Spleen (tissue), 11 donors: ENCODE data around the gene RTL5. TPM values are rescaled to one million over a fixed set of nuclear protein-coding genes. Genes with fewer than 3 reads are reported as not detected.

Experiments
- DNase-seq: peaks from one replicate; pipeline ENCODE4 v3.0.0-alpha.2; 2020
- H3K27ac ChIP-seq, 8 donors: fragments of 200-600 bp; sonication (generic) in 7 of 8; 1 replicate in 4 of 8; 2 replicates in 4 of 8; pipeline versions ENCODE4 v1.5.0 to v1.8.0; 2016 to 2021; ENCODE audit warnings: inconsistent platforms in 4 of 8, mild to moderate bottlenecking in 4 of 8, moderate library complexity in 1 of 8
- H3K27me3 ChIP-seq, 7 donors: fragments of 200-600 bp; sonication (generic) in 6 of 7; replicated peaks in 1 of 7; 1 replicate in 4 of 7; 2 replicates in 3 of 7; pipeline versions ENCODE4 v1.5.0 to v1.8.0; 2016 to 2021; ENCODE audit warnings: inconsistent platforms in 3 of 7, mild to moderate bottlenecking in 1 of 7
- H3K36me3 ChIP-seq, 6 donors: fragments of 200-600 bp; sonication (generic) in 5 of 6; 1 replicate in 4 of 6; 2 replicates in 2 of 6; pipeline versions ENCODE4 v1.5.0 to v1.8.0; 2016 to 2021; ENCODE audit warnings: inconsistent platforms in 2 of 6
- H3K4me1 ChIP-seq, 6 donors: fragments of 200-600 bp; sonication (generic) in 5 of 6; 1 replicate in 3 of 6; 2 replicates in 3 of 6; pipeline versions ENCODE4 v1.5.0 to v1.8.0; 2016 to 2021; ENCODE audit warnings: inconsistent platforms in 3 of 6
- H3K4me3 ChIP-seq, 8 donors: fragments of 200-600 bp; sonication (generic) in 7 of 8; 1 replicate in 4 of 8; 2 replicates in 4 of 8; pipeline versions ENCODE4 v1.5.0 to v1.8.0; 2016 to 2021; ENCODE audit warnings: inconsistent platforms in 4 of 8, mild to moderate bottlenecking in 4 of 8, moderate library complexity in 2 of 8
- H3K9me3 ChIP-seq, 8 donors: fragments of 200-600 bp; sonication (generic) in 7 of 8; 1 replicate in 4 of 8; 2 replicates in 4 of 8; pipeline versions ENCODE4 v1.5.0 to v1.8.0; 2016 to 2021; ENCODE audit warnings: inconsistent platforms in 4 of 8
- POLR2A ChIP-seq, 3 donors: fragments of 450-650 bp; IDR thresholded peaks; one replicate each; pipeline ENCODE4 v1.5.1; 2017; ENCODE audit warnings: antibody characterized with exemption in 3 of 3, mild to moderate bottlenecking in 1 of 3
- POLR2AphosphoS5 ChIP-seq, 3 donors: sonication (generic); formaldehyde crosslinking; IDR thresholded peaks; one replicate each; pipeline ENCODE4 v1.5.1; 2017; ENCODE audit warnings: antibody characterized with exemption in 3 of 3
- WGBS, 5 donors: extraction: QIAGEN DNeasy Blood & Tissue Kit in 3 of 5; methylation state at CpG; one replicate each; pipeline versions ENCODE4 v1.1.5 to v1.1.7; 2013 to 2018; 5-methylcytosine and 5-hydroxymethylcytosine counted together
- intact Hi-C: fragments of 100-400 bp; cut with DNase I; formaldehyde crosslinking; loops from one replicate; pipeline ENCODE4 v1.15.0; 2023; ENCODE audit warnings: low total_unique reads
- polyA plus RNA-seq, 3 donors: library from polyadenylated mRNA; stranded (reverse); fragments of 200-250 nt; gene quantifications; one replicate each; pipeline ENCODE4 v1.2.1, GENCODE V29; 2013
- total RNA-seq, 7 donors: library from RNA; depleted of rRNA in 3 of 7; stranded (reverse); fragments of >200 nt in 3 of 7; fragmentation: NEBNext Ultra II Directional in 4 of 7; extraction: Animal tissue kit (Norgen Biotek cat#: 25700) in 4 of 7; gene quantifications; one replicate each; pipeline versions ENCODE4 v1.1.0 to v1.2.1, GENCODE V29; 2016 to 2021
- TF ChIP-seq, protein P1 (sequence below), 11 experiments: fragments of 200-600 bp in 7 of 11; fragments of 450-650 bp in 4 of 11; sonication (generic) in 4 of 11; IDR thresholded peaks in 8 of 11; conservative IDR thresholded peaks in 3 of 11; 1 replicate in 7 of 11; 2 replicates in 4 of 11; pipeline versions ENCODE4 v1.4.0 to v1.8.0; 2016 to 2021; ENCODE audit warnings: antibody characterized with exemption in 11 of 11, inconsistent platforms in 4 of 11, mild to moderate bottlenecking in 1 of 11
- donor health status: healthy with polysubstance abuse.
- donor health status: DM: no; HTN: no; CAD: no; lungs with moderate emphysema.
- donor health status: DM: no; HTN: no; CAD: no.
- donor health status: Bipolar disorder and iron deficiency.
- donor health status: healthy.
- donor health status: DM: no; HTN: no; CAD: no.
- donor health status: DM: yes; HTN: yes; CAD: no.

Gene RTL5
- total and polyA plus RNA-seq, 10 donors = 0.46 to 5.9 (median 3.5) TPM

DNA sequence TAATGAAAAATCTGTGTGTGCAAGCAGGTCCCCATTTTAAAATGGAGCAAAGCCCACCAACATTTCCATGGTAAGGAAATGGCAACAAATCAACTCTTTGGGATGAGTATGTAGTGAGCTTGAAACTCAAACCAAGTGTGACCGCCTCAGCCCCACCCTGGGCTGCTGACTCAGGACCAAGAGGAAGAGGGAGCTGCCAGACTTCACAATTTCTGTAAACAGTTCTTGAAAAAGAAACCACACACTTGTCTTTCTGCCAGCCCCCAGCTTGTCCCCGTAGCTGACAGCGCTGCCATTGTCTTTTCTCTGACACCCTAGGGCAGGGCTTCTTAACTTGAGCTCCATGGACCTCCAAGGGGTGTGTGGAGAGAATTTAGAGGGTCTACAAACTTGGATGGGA is 10.3 kb downstream of the RTL5 start:
- intact Hi-C loops = no loop called here
- Histone ChIP-seq H3K36me3 (no peaks in the 10 kb centered on the region), H3K27me3 (peaks cover 0 to 25% (median 0%) of the 10 kb centered on the region in 7 donors), H3K9me3 (no peaks in the 10 kb centered on the region), H3K4me3 (peak overlapping the region in 1 of 8 donors; percentile 35), H3K4me1 (peaks cover 0 to 61% (median 40%) of the 10 kb centered on the region in 6 donors), H3K27ac (peak overlapping the region in 7 of 8 donors; percentile 56 to 88 (median 76))
- peak; percentile 86 for DNase-seq
- WGBS, 5 donors = 1 to 13% (median 5%) methylated on average over 3 of the region's 3 CpGs
- TF ChIP-seq POLR2AphosphoS5 (IDR thresholded peaks at IDR 0.05) (peak in 1 of 3 donors; percentile 54), POLR2A (IDR thresholded peaks at IDR 0.05) (no peak)

DNA sequence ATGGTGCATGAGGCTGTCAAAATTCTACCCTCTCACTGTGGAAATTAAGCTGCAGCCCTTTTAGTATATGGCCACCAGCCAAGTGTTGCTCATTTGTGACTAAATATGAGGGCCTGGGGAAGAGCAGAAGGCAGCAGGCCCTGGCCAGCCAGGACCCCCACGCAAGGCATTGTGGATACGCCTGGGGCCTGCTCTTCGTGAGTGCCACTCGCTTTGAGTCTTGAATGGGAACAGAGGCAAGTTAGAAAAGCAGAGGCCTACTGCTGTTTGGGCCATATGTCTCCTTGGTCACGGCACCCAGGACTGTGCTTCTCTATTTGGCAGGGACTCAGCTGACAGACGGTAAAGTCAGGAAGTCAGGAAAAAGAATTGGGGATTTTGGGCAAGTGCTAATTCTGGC is 10.9 kb downstream of the RTL5 start:
- peaks cover 0 to 56% (median 35%) of the 10 kb centered on the region in 6 donors for H3K4me1 ChIP-seq
- intact Hi-C loops = no loop called here
- 62 to 73% (median 67%) methylated on average over 6 of the region's 6 CpGs for WGBS, 5 donors
- DNase-seq = no peak
- peaks cover 0 to 21% (median 0%) of the 10 kb centered on the region in 7 donors for H3K27me3 ChIP-seq
- peak overlapping the region in 1 of 8 donors; percentile 35 for H3K4me3 ChIP-seq
- peak overlapping the region in 7 of 8 donors; percentile 56 to 88 (median 76) for H3K27ac ChIP-seq
- H3K36me3 ChIP-seq = no peaks in the 10 kb centered on the region
- TF ChIP-seq POLR2AphosphoS5 (IDR thresholded peaks at IDR 0.05) (no peak), POLR2A (IDR thresholded peaks at IDR 0.05) (no peak)
- TF ChIP-seq, protein P1, sequence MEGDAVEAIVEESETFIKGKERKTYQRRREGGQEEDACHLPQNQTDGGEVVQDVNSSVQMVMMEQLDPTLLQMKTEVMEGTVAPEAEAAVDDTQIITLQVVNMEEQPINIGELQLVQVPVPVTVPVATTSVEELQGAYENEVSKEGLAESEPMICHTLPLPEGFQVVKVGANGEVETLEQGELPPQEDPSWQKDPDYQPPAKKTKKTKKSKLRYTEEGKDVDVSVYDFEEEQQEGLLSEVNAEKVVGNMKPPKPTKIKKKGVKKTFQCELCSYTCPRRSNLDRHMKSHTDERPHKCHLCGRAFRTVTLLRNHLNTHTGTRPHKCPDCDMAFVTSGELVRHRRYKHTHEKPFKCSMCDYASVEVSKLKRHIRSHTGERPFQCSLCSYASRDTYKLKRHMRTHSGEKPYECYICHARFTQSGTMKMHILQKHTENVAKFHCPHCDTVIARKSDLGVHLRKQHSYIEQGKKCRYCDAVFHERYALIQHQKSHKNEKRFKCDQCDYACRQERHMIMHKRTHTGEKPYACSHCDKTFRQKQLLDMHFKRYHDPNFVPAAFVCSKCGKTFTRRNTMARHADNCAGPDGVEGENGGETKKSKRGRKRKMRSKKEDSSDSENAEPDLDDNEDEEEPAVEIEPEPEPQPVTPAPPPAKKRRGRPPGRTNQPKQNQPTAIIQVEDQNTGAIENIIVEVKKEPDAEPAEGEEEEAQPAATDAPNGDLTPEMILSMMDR (IDR thresholded peaks at IDR 0.05 in 8 of 11, conservative IDR thresholded peaks at IDR 0.05 in 3 of 11) = no peak
- no peaks in the 10 kb centered on the region for H3K9me3 ChIP-seq

DNA sequence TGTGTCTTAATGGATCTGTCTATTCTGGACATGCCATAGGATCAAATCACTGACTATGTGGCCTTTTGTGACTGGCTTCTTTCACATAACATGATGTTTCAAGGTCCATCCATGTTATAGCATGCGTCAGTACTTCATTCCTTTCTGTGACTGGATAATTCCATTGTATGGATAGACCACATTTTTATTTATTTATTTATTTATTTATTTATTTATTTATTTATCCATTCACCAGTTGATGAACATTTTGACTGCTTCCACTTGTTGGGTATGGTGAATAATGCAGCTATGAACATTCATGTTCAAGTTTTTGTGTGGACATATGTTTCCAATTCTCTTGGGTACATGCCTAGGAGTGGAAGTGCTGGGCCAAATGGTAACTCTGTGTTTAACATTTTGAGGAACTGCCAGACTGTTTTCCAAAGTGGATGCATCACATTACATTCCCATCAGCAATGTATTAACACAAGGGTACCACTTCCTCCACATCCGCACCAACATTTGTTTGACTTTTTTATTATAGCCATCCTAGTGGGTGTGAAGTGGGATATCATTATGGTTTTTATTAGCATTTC is 14.0 kb downstream of the RTL5 start:
- intact Hi-C loops = no loop called here
- Histone ChIP-seq H3K27me3 (peaks cover 0 to 16% (median 0%) of the 10 kb centered on the region in 7 donors), H3K4me1 (peaks cover 0 to 34% (median 13%) of the 10 kb centered on the region in 6 donors), H3K27ac (no peak overlapping the region), H3K9me3 (no peaks in the 10 kb centered on the region), H3K4me3 (no peak overlapping the region), H3K36me3 (no peaks in the 10 kb centered on the region)
- no peak for DNase-seq
- 88 to 100% (median 95%) methylated on average over 2 of the region's 2 CpGs for WGBS, 5 donors
- TF ChIP-seq POLR2A (IDR thresholded peaks at IDR 0.05) = no peak

DNA sequence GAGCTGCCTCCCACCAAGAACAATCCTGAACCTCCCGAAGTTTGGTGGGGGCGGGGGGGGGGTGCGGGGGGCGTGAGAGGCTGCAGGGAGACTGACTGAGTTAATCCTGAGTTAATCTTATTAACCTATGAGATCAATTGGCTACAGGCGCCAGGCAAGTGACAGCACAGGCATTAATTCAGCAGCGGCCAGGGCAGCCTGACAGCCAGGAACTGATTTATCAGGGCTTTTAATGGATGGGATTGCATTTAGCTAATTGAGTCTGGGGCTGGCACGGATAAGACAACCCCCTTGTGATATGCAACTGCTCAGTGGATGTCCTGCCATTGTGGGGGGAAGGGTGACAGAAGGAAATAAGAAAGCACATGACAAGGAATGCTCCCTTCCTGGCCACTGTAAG is 16.3 kb downstream of the RTL5 start:
- intact Hi-C loops = no loop called here

DNA sequence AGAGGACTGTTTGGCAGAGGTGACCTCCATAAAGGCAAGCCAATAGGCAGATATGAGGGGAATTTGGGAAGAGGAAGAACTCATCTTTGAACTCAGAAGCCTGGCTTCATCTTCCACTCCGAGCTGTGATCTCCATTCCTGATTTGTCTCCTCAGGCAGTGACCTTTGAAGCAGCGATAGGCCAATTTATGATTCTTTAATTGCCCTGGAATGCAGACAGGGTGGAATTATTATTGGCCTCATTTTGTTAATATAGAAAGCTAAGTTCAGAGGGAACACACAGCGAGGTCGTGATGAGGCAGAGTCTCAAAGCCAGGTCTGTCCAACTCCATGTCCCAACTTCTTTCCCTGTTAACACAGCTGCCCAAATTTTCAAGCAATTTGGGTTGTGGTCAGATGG is 16.9 kb downstream of the RTL5 start:
- WGBS, 5 donors = 77 to 90% (median 81%) methylated on average over 4 of the region's 4 CpGs
- DNase-seq = no peak
- H3K27me3 ChIP-seq = peaks cover 0 to 21% (median 0%) of the 10 kb centered on the region in 7 donors
- H3K4me3 ChIP-seq = no peak overlapping the region
- H3K4me1 ChIP-seq = peaks cover 0 to 12% (median 0%) of the 10 kb centered on the region in 6 donors
- peak overlapping the region in 1 of 8 donors; percentile 16 for H3K27ac ChIP-seq
- intact Hi-C loops = no loop called here
- H3K36me3 ChIP-seq = no peaks in the 10 kb centered on the region
- no peaks in the 10 kb centered on the region for H3K9me3 ChIP-seq
- TF ChIP-seq, protein P1 (IDR thresholded peaks at IDR 0.05 in 8 of 11, conservative IDR thresholded peaks at IDR 0.05 in 3 of 11) = no peak
- no peak for TF ChIP-seq POLR2A (IDR thresholded peaks at IDR 0.05)
- no peak for TF ChIP-seq POLR2AphosphoS5 (IDR thresholded peaks at IDR 0.05)

More for the DNA sequence above, 16.3 kb downstream of the RTL5 start:
- no peak overlapping the region for H3K27ac ChIP-seq
- no peak for DNase-seq
- peaks cover 0 to 21% (median 0%) of the 10 kb centered on the region in 7 donors for H3K27me3 ChIP-seq
- TF ChIP-seq POLR2A (IDR thresholded peaks at IDR 0.05) (no peak), POLR2AphosphoS5 (IDR thresholded peaks at IDR 0.05) (no peak)
- TF ChIP-seq, protein P1 (IDR thresholded peaks at IDR 0.05 in 8 of 11, conservative IDR thresholded peaks at IDR 0.05 in 3 of 11) = no peak
- H3K9me3 ChIP-seq = no peaks in the 10 kb centered on the region
- H3K4me1 ChIP-seq = peaks cover 0 to 14% (median 0%) of the 10 kb centered on the region in 6 donors
- no peaks in the 10 kb centered on the region for H3K36me3 ChIP-seq
- 47 to 84% (median 81%) methylated on average over 2 to 7 of the region's 7 CpGs for WGBS, 5 donors
- H3K4me3 ChIP-seq = no peak overlapping the region
